ENCODE measurements around the gene SAMD5. TPM values are rescaled to one million over a fixed set of nuclear protein-coding genes. Genes with fewer than 3 reads are reported as not detected.

Gene SAMD5
- total RNA-seq, 1 donor from 2014 or later: 0.06 TPM

- Mint-ChIP-seq H3K27me3 (ENCODE audit: insufficient read depth, low read depth) (no peaks in the 10 kb centered on the region), H3K9me3 (peaks cover 8% of the 10 kb centered on the region), H3K36me3 (peaks cover 15% of the 10 kb centered on the region), H3K4me3 (no peak overlapping the region), H3K27ac (no peak overlapping the region), H3K4me1 (peaks cover 14% of the 10 kb centered on the region)
- Histone ChIP-seq H3K27ac (no peak overlapping the region), H3K36me3 (no peaks in the 10 kb centered on the region), H3F3A (ENCODE audit: low read depth) (no peaks in the 10 kb centered on the region), H3K79me2 (ENCODE audit: low read depth) (no peaks in the 10 kb centered on the region), H3K4me3 (no peak overlapping the region), H3K4me1 (peaks cover 5% of the 10 kb centered on the region), H3K9ac (no peak overlapping the region), H3K9me3 (ENCODE audit: low read depth) (no peaks in the 10 kb centered on the region), H2AFZ (replicated peaks) (no peak overlapping the region), H3K27me3 (no peaks in the 10 kb centered on the region), H3K4me2 (no peak overlapping the region), H4K20me1 (ENCODE audit: low read depth) (no peaks in the 10 kb centered on the region)
- no peak for TF ChIP-seq EZH2phosphoT487 (IDR thresholded peaks at IDR 0.05)
- TF ChIP-seq EZH2 (IDR thresholded peaks at IDR 0.05): no peak
- no peak for TF ChIP-seq CTCF (IDR thresholded peaks at IDR 0.05)
- DNase-seq (ENCODE audit: low spot score): no peak
Measured at GRCh38 chr6:147548921-147549475, 40.5 kb downstream of the SAMD5 start.

GRCh38 chr6:147549531-147549930, 41.0 kb downstream of the SAMD5 start:
- no peak overlapping the region for H3K4me2 ChIP-seq
- H3K27ac ChIP-seq: no peak overlapping the region
- H3K27me3 ChIP-seq: no peaks in the 10 kb centered on the region
- no peaks in the 10 kb centered on the region for H3K27me3 Mint-ChIP-seq (ENCODE audit: insufficient read depth, low read depth)
- peaks cover 19% of the 10 kb centered on the region for H3K36me3 Mint-ChIP-seq
- H3K9ac ChIP-seq: no peak overlapping the region
- H3K4me1 Mint-ChIP-seq: peaks cover 14% of the 10 kb centered on the region
- no peak overlapping the region for H3K27ac Mint-ChIP-seq
- TF ChIP-seq CTCF (IDR thresholded peaks at IDR 0.05) (no peak), EZH2 (IDR thresholded peaks at IDR 0.05) (no peak), EZH2phosphoT487 (IDR thresholded peaks at IDR 0.05) (no peak)
- no peak for DNase-seq (ENCODE audit: low spot score)
- H3K4me3 Mint-ChIP-seq: no peak overlapping the region
- H3K9me3 ChIP-seq (ENCODE audit: low read depth): no peaks in the 10 kb centered on the region
- H4K20me1 ChIP-seq (ENCODE audit: low read depth): no peaks in the 10 kb centered on the region
- H3K4me1 ChIP-seq: peaks cover 5% of the 10 kb centered on the region
- no peak overlapping the region for H3K4me3 ChIP-seq
- H3K79me2 ChIP-seq (ENCODE audit: low read depth): no peaks in the 10 kb centered on the region
- no peak overlapping the region for H2AFZ ChIP-seq (replicated peaks)
- no peaks in the 10 kb centered on the region for H3F3A ChIP-seq (ENCODE audit: low read depth)
- H3K9me3 Mint-ChIP-seq: peaks cover 8% of the 10 kb centered on the region
- no peaks in the 10 kb centered on the region for H3K36me3 ChIP-seq

- H3K27ac Mint-ChIP-seq: no peak overlapping the region
- peaks cover 14% of the 10 kb centered on the region for H3K4me1 Mint-ChIP-seq
- DNase-seq (ENCODE audit: low spot score): no peak
- peaks cover 24% of the 10 kb centered on the region for H3K36me3 Mint-ChIP-seq
- H3K79me2 ChIP-seq (ENCODE audit: low read depth): no peaks in the 10 kb centered on the region
- no peak overlapping the region for H2AFZ ChIP-seq (replicated peaks)
- no peaks in the 10 kb centered on the region for H3K27me3 ChIP-seq
- no peaks in the 10 kb centered on the region for H3K36me3 ChIP-seq
- no peaks in the 10 kb centered on the region for H4K20me1 ChIP-seq (ENCODE audit: low read depth)
- no peak overlapping the region for H3K4me2 ChIP-seq
- no peak overlapping the region for H3K9ac ChIP-seq
- H3F3A ChIP-seq (ENCODE audit: low read depth): no peaks in the 10 kb centered on the region
- TF ChIP-seq EZH2 (IDR thresholded peaks at IDR 0.05): no peak
- TF ChIP-seq CTCF (IDR thresholded peaks at IDR 0.05): no peak
- no peak for TF ChIP-seq EZH2phosphoT487 (IDR thresholded peaks at IDR 0.05)
- H3K4me1 ChIP-seq: no peaks in the 10 kb centered on the region
- peaks cover 2% of the 10 kb centered on the region for H3K9me3 Mint-ChIP-seq
- H3K4me3 Mint-ChIP-seq: no peak overlapping the region
- no peak overlapping the region for H3K4me3 ChIP-seq
- H3K9me3 ChIP-seq (ENCODE audit: low read depth): no peaks in the 10 kb centered on the region
- no peak overlapping the region for H3K27ac ChIP-seq
- H3K27me3 Mint-ChIP-seq (ENCODE audit: insufficient read depth, low read depth): no peaks in the 10 kb centered on the region
Measured at GRCh38 chr6:147551976-147552375, 43.5 kb downstream of the SAMD5 start.

Data from neural progenitor cell (in vitro differentiated cells).